Measurements from ENCODE around the gene CNN2. TPM values are rescaled to one million over a fixed set of nuclear protein-coding genes. Genes with fewer than 3 reads are reported as not detected.

Gene CNN2
- total RNA-seq, 1 donor, result 508 TPM

DNA sequence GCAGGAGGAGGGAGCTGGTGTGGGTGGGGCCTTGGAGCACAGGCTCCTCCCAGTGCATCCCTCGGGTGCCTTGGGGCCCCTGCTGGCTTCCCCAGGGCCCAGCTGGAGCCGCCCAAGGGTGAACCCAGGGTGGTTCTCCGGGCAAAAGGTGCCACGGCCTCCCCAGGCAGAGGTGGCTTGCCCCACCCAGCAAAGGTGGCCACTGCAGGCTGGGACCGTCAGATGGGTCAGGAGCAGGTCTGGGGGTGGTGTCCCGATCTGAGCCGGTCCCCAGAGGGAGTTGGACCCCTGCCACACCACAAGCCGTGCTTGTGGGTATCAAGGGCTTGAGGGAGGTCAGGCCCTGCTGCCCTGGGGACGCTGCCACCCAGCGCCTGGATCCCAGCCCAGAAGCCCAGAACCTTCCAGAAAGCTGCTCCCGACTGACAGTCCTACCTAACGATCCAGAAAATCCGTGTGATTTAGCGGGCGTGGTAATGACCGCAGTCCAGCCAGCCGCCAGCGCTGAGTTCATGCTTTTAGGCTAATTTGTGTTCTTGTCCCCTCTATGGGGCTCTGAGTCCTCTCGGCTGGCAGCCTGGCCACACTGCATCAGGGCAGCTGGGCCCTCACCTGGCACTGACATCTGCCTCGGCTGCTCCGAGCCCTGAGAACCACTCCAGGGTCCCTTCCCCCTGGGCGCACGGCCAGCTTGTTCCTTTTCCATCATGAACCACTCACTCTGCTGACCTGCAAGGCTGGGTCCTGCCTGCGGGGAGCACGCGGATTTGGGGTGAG, 31.2 kb upstream of the CNN2 start:
- TF ChIP-seq, protein P1, sequence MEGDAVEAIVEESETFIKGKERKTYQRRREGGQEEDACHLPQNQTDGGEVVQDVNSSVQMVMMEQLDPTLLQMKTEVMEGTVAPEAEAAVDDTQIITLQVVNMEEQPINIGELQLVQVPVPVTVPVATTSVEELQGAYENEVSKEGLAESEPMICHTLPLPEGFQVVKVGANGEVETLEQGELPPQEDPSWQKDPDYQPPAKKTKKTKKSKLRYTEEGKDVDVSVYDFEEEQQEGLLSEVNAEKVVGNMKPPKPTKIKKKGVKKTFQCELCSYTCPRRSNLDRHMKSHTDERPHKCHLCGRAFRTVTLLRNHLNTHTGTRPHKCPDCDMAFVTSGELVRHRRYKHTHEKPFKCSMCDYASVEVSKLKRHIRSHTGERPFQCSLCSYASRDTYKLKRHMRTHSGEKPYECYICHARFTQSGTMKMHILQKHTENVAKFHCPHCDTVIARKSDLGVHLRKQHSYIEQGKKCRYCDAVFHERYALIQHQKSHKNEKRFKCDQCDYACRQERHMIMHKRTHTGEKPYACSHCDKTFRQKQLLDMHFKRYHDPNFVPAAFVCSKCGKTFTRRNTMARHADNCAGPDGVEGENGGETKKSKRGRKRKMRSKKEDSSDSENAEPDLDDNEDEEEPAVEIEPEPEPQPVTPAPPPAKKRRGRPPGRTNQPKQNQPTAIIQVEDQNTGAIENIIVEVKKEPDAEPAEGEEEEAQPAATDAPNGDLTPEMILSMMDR (IDR thresholded peaks at IDR 0.05; ENCODE audit: insufficient read depth, low read depth, low read length), result no peak
- no peak for DNase-seq (ENCODE audit: low read depth)
- no peak overlapping the region for H3K4me3 ChIP-seq (ENCODE audit: low read depth, low read length)

DNA sequence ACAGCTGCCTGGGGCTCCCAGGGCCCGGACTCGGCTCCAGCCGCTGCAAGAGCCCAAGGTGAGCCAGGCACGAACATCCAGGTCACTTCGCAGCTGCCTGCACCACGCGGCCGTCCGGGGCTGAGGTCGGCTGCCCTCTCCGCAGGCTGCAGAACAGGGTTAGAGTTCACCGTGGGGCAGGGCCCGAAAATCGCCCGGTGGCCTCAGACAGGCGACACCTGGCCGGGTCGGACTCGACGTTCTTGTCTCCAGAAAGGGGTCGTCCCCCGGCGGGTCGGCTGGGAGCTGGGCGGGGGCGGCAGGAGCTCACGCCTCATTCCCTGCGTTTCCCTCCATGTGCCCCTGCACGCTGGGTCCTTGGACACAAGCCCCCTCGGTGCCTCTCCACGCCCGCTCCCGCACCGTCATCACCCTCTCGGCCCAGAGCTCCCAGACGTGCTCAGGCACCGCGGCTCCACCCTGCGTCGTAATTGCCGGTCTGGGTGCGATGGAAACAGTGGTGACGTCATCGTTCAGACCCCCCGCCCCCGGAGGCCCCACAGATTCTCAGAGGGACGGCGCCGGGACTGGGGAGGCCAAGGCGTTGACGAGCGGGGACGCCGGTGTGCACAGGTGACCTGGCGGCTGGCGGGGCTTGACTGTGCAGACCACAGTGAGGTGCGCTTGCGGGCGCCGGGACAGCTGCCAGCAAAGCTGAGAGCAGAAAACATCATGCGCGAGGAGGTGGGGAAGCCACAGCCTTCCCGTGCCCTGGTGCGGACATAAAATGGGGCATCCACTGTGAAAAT, 30.2 kb upstream of the CNN2 start:
- DNase-seq (ENCODE audit: low read depth), result peak; percentile 74
- TF ChIP-seq, protein P1 (IDR thresholded peaks at IDR 0.05; ENCODE audit: insufficient read depth, low read depth, low read length), result no peak
- H3K4me3 ChIP-seq (ENCODE audit: low read depth, low read length), result peak overlapping the region; percentile 37

DNA sequence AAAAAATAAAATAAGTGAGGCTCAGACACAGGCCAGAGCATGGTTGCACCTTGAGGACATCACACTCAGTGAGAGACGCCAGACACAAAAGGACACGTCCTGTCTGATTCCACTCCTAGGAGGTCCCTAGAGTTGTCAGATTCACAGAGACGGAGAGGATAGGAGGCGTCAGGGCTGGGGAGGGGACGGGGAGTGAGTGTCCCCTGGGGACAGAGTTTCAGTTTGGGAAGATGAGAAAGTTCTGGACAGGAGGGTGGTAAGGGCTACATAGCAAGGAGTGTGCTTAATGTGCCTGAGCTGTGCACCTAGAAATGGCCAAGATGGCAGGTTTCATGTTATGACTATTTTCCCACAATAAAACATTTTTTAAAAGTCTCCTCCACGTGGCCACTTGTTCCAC, 28.3 kb upstream of the CNN2 start:
- TF ChIP-seq, protein P1 (IDR thresholded peaks at IDR 0.05; ENCODE audit: insufficient read depth, low read depth, low read length), result no peak
- H3K4me3 ChIP-seq (ENCODE audit: low read depth, low read length), result no peak overlapping the region
- no peak for DNase-seq (ENCODE audit: low read depth)

DNA sequence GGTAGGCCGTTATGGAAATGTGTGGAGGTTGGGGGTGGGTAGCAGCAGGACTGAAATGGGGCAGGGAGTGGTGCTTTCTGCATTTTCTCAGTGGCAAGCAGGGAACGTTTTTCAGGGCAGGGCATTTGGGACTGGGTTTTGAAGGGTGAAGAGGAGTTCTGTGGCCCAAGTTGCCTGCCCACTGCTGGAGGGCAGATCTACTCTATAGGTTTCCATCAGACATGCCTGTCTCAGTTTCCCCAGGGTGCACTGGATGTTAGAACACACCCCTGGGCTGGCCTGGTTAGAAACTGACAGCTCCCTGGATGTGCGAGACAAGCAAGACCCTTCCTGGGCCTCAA, 27.1 kb upstream of the CNN2 start:
- no peak for DNase-seq (ENCODE audit: low read depth)
- H3K4me3 ChIP-seq (ENCODE audit: low read depth, low read length), result no peak overlapping the region
- TF ChIP-seq, protein P1 (IDR thresholded peaks at IDR 0.05; ENCODE audit: insufficient read depth, low read depth, low read length), result no peak

DNA sequence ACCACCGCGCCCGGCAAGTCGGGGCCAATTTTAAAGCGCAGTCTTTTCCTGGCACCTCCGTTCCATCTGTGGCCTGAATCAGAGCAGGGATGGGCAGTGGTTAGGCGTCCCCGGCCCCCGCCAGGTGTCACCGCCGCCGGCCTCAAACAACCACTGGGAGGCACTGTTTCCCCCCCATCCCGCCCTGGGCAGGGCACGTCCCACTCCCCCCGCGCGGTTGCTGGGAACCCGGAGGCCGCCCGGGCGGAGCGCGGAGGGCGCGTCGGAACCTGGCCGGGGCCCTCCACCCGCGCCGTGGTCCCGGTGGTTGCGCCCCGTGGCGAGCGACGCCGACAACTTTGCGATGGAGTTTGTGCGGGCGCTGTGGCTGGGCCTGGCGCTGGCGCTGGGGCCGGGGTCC, 26.3 kb upstream of the CNN2 start, which contains the start of gene GRIN3B:
Gene GRIN3B (plus strand): TSS at position 325 of the 400 bp plus-strand sequence. CDS start 19 bp downstream, at position 344.
- peak; percentile 45 for DNase-seq (ENCODE audit: low read depth)
- H3K4me3 ChIP-seq (ENCODE audit: low read depth, low read length), result peak within 1 kb of the TSS; percentile 25
- TF ChIP-seq, protein P1 (IDR thresholded peaks at IDR 0.05; ENCODE audit: insufficient read depth, low read depth, low read length), result peak; percentile 43

DNA sequence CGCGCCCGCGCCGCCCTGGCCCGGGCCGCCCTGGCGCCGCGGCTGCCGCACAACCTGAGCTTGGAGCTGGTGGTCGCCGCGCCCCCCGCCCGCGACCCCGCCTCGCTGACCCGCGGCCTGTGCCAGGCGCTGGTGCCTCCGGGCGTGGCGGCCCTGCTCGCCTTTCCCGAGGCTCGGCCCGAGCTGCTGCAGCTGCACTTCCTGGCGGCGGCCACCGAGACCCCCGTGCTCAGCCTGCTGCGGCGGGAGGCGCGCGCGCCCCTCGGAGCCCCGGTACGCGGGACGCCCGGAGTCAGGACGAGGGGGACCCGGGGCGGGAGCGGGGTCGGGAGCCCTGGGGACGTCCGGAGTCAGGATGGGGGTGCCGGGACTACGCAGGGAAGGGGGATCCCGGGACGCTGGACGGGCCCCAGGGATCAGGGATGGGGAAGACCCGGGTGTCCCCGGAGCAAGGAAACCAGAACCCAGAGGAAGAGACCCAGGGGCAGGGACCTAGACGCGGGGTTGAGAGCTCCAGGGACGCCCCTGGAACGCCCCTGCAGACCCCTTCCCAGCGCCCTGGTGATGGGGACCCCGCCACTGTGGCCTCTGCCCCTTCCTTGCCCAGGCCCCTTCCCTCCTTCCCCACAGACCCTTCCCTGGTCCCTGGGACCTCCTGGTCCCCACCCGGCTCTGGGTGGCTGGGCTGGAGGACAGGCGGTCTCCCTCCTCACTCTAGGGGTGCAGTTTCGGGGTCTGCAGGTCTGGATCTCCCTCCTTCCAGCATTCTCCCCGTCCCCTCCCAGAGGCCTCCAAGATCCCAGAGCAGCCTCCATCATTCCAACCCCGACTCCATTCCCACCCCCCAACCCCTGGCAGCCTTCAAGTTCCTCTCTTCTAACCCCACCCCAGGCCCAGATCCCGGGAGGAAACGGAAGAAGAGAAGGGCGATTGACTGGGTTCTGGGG, 25.5 kb upstream of the CNN2 start:
- DNase-seq (ENCODE audit: low read depth), result no peak
- TF ChIP-seq, protein P1 (IDR thresholded peaks at IDR 0.05; ENCODE audit: insufficient read depth, low read depth, low read length), result no peak
- no peak overlapping the region for H3K4me3 ChIP-seq (ENCODE audit: low read depth, low read length)
